22Rv1 (cell line): Measurements from ENCODE around the gene ARHGEF4.

Source experiments
- H3K27ac ChIP-seq: fragments of 450-650 bp; 2 replicates; pipeline ENCODE4 v1.5.1; 2017
- CTCF ChIP-seq: fragments of 450-650 bp; IDR thresholded peaks from 2 replicates; pipeline ENCODE4 v1.5.1; 2017; ENCODE audit warnings: mild to moderate bottlenecking
- ZFX ChIP-seq: fragments of 450-650 bp; IDR thresholded peaks from 2 replicates; pipeline ENCODE4 v1.6.1; 2017; ENCODE audit warnings: antibody characterized with exemption, borderline replicate concordance

The ARHGEF4 gene

GRCh38 chr2:130808482-130809268, 28.0 kb upstream of the ARHGEF4 start:
- TF ChIP-seq ZFX = no peak
- no peak for TF ChIP-seq CTCF
- H3K27ac ChIP-seq = no peak overlapping the region

DNA sequence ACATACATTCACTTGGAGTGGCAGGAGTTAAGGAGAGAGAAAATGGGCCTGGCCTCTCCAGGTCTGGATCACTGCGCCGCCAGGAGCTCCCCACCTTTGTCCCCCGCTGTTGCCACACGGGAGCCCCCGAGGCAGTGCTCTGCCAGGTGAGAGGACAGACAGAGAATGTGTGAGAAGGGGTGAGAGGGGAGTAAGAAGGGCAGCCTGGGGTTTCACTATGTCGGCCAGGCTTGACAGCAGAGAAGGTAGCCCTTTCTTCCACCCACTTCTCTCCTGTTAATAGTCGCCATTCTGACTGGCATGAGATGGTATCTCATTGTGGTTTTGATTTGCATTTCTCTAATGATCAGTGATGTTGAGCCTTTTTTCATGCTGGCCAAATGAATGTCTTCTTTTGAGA, 26.2 kb upstream of the ARHGEF4 start:
- TF ChIP-seq CTCF (no peak), ZFX (no peak)
- H3K27ac ChIP-seq = no peak overlapping the region

DNA sequence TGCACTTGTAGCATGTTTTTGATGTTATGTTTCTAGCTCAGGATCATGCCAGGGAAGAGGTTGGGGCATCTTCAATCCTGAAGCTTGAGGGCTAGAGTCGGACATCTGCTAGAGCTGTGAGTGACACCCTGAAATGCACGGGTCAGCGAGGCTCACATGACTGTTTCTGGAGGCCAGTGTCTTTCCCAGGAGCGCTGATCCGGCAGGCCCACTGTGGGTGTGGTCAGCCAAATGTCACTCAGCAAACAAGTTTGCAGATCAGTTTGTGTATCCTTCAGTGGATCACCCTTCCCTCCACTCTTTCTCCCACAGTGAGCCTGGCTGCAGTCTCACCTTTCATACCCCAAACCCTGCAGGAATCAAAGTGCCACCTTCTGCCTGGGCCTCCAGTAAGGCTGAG, 23.0 kb upstream of the ARHGEF4 start:
- no peak overlapping the region for H3K27ac ChIP-seq
- no peak for TF ChIP-seq CTCF
- TF ChIP-seq ZFX = no peak

DNA sequence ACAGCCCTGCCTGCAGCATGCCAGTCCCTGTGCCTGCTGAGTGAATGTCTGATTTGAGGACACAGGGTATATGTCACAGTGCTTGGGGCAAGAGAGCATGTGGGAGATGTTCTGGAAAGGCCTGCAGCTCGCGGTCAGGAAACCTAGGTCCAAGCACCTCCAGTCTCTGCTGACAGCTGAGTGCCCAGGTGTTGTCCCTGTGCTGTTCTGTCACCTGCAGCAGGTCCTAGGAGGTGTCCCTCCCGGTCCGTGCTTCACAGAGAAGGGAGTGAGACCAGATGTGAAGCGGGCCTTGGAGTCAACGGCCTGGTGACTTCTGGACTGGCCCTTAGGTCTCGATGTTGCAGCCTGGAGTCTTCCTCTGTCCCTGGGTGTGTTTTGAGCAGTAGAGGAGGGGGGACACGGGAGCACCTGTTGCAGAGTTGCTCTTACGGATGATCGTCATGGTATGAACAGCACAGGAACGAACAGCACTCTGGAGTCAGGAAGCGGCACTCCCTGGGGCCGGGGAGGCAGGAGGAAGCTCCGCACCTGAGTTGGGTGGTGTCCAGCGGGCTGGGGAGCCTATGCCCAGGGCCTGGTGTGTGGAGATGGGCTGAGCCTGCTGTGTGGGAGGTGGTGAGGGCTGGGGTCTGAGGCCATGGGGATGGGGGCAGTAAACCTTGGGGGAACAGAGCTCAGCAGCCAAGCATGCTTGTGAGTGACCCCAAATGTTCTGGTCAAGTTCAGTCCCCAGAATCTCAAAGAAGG, 21.6 kb upstream of the ARHGEF4 start:
- no peak overlapping the region for H3K27ac ChIP-seq
- TF ChIP-seq CTCF (no peak), ZFX (no peak)

GRCh38 chr2:130818809-130819208, 17.9 kb upstream of the ARHGEF4 start:
- no peak for TF ChIP-seq ZFX
- TF ChIP-seq CTCF = no peak

GRCh38 chr2:130819226-130819607, 17.5 kb upstream of the ARHGEF4 start:
- H3K27ac ChIP-seq = no peak overlapping the region
- TF ChIP-seq CTCF (no peak), ZFX (no peak)

More at GRCh38 chr2:130818809-130819208, 17.9 kb upstream of the ARHGEF4 start:
- no peak overlapping the region for H3K27ac ChIP-seq
